ENCODE measurements around the gene CLDN18. TPM values are rescaled to one million over a fixed set of nuclear protein-coding genes. Genes with fewer than 3 reads are reported as not detected.

Gene CLDN18
- total RNA-seq, 1 experiment from 2014 or later = not detected

DNA sequence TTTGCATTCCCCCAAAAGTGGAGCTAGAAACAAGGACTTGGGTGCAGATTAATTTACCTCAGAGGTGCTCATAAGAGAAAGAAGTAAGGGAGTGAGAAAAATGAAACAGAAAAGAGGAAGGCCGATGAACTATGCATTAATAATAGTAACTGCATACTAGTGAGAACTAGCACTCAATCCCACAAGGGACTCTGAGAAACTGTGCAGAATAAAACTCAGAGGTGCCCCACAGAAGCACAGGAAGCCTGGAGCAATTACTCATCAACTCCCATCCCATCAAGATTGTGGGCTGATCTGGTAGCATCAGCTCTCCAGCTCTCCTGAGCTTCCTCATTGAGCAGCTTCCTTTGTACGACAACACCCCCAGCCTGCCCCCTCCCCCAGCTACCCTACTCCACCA, 50.8 kb downstream of the CLDN18 start:
- no peak for DNase-seq (ENCODE audit: extremely low read depth, low read depth)

DNA sequence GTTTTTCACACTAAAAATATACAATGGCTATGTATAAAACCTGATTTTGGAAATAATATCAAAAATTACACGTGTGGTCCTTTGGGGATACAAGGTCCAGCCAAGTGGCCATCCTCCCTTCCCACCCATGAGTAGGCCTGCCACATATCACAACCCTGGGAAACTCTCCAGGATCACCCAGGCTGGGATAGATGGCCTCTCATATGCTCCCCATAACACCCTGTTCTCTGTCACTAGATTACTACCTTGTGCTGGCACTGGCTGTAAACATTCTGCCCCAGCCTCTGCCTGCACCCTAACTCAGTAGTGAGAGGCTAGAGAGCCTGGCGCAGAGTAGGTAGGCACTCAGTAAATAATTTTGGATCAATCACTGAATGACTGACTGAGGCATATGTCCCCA, 52.1 kb downstream of the CLDN18 start:
- DNase-seq (ENCODE audit: extremely low read depth, low read depth) = no peak

DNA sequence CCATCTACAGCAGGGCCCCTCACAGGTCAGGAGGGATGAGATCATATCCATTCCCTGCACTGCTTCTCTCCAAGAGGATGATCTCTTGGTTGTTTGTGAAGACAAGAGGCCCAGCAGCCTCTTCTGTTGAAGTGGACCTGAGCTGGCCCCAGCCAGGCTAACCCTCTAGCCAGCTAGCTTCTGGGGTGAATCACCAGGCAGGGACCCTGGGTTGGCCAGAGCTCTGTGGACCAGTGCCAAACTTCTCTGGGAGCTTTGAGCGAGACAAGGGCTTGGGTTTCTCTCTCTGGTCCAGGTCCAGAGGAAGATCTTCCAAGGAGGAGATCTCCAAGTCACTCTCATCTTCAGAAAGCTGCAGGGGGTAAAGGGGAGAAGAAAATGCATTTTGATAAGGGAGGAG, 52.7 kb downstream of the CLDN18 start:
- DNase-seq (ENCODE audit: extremely low read depth, low read depth) = no peak

DNA sequence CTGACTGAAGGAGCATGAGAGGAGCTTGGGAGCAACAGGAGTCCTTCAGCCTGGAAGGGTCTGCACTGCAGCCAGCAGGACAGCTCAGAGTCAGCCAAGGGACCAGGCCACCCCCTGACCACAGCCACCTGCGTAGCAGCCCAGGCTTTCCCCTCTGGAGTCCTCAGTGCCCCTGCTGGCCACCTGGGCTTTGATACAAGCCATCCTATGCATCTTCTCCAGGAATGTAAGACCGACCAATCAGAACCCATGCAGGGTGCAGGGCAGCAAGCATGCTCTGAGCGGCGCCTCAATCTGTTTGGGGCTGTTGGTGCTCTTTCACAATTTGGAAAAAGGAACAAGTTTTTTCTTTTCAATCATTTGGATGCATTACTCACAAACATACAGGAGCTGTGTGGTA, 53.5 kb downstream of the CLDN18 start:
- no peak for DNase-seq (ENCODE audit: extremely low read depth, low read depth)

DNA sequence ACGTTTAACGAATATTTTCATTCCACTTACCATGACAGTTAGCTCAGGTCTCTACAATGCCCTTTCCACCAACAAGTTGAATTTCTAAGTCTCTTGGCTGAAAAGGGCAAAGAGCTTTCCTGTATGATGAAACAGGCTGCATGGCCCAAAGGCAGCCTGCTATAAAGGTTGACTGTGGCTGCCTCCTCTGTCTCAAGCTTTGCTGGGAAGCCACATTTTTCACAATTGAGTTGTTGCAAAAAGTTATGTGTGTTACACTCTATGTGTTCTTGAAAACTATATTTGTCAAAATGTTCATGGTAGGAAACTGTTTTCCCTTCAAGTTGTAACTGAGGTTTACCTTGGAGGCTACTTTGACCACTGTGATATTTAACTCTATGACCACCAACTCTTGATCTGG, 56.0 kb downstream of the CLDN18 start:
- no peak for DNase-seq (ENCODE audit: extremely low read depth, low read depth)

DNA sequence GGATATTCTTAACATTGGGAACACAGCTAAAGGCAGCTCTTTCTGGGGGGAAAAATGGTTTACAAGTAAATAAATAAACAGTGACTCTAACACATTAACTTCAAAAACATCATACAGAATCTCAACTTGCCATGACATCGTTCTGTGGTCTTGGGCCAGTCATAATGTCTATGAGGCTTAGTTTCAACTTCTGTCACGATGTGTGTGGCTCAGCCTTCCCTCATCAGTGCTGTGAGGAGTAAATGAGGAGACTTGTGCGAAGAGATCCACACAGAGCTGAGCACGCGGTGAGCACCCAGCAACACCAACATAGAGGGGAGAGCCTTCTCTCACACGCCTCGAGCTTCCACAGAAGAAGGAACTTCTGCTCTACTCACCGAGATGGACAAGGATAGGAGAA, 56.4 kb downstream of the CLDN18 start:
- no peak for DNase-seq (ENCODE audit: extremely low read depth, low read depth)

DNA sequence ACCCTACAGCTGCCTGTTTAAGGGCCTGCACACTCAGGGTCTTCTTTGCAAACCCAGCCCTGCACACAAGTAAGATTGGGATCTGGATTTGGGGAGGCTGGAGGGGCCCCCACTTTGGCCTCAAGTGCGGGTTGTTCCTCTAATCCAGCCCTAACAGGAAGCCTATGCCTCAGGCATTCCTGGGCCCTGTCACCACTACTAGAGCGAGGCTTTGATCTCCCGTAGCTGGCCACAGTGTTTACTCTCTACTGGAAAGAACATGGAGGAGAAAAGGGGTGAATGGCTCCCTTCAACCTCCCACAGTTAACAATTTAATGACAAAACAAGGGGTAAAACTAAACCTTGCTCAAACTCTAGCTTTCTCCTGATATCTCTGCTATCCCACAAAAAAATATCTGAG, 57.0 kb downstream of the CLDN18 start:
- DNase-seq (ENCODE audit: extremely low read depth, low read depth) = no peak

DNA sequence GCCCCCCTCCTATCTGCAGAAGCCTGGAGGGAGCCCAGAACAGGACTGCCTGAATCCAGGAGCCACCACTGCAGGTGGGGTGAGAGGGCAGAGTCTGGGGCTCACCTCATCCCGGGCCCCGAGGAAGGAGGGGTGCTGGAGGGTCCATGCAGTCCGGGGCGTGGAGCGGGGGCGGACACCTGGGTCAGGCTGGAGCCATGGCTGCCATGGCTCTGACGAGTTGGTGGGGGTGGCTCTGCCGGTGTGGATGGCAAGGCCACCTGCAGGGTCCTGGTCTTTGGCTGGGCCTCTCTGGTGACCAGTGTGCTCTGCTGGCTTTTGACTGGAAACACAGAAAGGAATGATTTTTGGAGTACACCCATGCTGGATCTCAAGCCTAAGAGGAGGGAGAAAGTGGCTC, 58.1 kb downstream of the CLDN18 start:
- no peak for DNase-seq (ENCODE audit: extremely low read depth, low read depth)

DNA sequence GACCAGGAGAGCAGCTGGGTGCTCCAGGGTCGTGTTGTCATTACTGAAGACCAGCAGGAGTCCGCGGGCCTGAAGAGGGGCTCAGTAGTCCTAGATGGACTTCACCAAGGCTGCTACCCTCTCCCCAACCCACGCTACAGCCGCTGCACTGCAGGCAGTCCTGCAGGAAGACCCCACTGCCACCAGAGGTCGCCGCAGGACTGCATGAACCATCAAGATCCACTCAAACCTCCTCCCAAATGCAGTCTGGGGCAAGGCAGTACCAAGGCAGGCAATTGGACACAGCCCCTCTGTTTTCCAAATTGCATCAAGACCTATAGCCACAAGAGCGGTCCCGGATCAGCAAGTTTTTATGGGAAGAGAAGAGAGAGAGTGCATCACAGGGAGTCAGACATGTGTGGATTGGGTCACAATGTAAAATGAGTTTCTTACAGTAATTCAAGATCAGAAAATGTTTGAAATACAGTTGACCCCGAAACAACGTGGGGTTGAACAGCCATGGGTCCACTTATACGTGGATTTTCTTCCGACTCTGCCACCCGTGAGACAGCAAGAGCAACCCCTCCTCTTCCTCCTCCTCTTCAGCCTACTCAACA, 58.7 kb downstream of the CLDN18 start:
- peak; percentile 59 for DNase-seq (ENCODE audit: extremely low read depth, low read depth)

DNA sequence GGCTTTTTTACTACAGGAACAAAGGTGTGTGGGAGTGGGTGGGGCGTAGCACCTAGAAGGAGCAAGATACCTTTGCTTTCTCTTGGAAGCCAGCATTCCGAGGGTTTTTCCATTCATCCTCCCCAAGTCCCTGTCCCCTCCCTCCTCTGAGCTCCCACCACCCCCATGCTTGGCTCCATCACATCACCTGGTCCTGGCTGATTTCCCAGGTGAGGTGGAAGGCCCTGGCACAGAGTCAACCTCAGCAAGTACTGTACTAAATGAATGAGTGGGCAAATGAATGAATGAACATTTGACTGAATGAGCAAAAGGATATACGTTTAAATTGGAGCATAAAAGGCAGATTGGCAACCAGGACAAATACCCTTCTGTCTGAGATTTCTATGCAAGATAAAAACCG, 60.0 kb downstream of the CLDN18 start:
- DNase-seq (ENCODE audit: extremely low read depth, low read depth) = no peak

DNA sequence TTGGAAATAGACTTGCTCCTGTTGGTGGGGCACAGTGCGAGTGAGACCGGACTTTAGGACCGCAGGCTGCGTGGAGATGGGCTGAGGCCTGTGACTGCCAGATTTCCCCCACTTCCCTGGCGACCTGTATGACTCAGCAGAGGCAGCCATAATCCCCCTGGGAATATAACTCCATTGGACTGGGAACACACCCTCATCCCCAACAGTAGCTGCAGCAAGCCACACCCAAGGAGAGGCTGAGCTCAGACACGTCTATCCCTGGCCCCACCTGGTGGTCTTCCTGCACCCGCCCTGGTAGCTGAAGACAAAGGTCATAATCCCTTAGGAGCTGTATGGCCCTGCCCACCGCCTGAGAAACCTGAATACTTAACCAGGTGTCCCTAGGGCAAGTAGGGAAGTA, 62.8 kb downstream of the CLDN18 start:
- no peak for DNase-seq (ENCODE audit: extremely low read depth, low read depth)

DNA sequence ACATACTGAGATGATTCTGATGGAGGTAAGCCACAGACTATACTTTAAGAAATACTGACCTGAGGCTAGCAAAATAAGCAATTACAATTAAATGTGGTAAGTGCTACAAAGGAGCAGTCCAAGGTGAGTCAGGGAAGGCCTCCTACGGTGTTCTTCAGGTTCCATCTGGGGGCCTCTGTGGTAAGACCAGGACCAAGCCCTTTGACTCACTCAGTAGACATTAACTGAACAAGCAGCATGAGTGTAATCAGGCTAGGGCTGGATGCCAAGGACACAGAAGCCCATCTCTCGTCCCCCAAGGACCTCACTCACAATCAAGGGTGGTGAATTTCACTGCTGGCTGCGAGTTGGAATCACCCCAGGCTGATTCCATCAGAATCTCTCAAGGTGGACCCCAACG, 68.1 kb downstream of the CLDN18 start:
- DNase-seq (ENCODE audit: extremely low read depth, low read depth) = no peak

DNA sequence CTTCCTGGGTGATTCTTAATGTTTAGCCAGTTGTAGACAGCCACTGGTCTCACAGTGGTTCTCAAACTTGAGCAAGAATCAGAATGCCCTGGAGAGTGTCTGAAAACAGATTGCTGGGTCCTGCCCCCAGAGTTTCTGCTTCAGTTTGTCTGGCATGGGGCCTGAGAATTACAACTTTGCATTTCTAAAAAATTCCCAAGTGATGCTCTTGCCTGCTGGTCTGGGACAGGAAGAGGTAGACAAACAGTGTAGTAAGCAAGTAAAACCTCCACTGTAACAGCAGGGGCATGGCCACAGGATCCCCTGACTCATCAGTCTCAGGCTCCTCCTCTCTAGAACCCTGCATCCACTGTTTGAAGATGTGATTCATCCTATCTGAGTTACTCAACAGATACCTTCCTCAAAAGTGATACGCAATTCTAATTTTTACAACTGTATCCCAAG, 69.0 kb downstream of the CLDN18 start:
- no peak for DNase-seq (ENCODE audit: extremely low read depth, low read depth)

DNA sequence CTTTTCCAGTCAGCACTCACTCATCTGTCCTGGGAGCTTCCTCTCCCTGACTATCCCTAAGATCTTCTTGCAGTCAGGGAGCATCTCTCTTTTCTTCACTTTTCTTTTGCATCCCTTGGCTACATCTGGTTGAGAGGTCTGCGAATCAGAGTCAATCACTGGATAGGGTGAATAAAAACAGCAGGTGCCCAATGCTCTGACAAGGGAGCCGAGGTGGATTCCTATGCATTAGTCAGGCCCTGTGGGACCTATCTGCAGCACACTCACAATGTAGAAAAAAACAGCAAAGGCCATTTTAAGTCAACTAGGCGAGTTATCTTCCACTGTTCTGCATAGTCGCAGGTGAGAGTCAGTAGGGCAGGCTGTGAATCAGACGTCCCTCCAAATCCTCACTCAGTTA, 69.9 kb downstream of the CLDN18 start:
- DNase-seq (ENCODE audit: extremely low read depth, low read depth) = no peak

DNA sequence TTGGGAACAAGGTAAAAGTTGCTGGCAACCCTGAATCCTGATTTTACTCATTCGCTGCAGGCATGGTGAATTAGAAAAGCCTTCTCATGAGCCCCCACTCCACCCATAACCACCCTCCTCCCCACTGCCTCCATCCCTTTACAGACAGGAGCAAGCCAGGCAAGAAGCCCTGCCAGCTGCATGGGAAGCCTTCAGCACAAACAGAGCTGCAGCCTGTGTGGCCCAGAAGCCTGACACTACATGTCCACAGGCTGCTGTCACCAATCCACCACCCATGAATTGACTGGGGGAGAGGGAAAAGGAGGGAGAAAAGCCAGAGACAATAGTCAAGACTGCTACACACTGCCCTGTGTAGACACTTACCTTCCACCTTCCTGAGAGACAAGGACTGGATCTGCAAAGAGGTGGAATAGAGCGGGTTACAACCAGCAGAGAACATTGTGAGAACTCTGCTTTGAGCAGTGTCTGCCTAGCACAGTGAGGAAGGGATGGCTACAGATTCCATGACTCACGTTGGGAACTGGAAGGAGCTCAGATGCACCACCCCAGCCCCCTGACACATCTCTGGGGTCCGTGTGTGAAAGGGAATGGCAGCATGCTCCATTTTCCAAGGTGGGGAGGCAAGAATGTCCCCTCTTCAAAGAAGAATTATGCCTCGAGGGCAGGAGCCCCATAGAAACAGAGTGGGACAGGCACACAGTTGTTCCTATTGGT, 71.6 kb downstream of the CLDN18 start:
- DNase-seq (ENCODE audit: extremely low read depth, low read depth) = no peak

DNA sequence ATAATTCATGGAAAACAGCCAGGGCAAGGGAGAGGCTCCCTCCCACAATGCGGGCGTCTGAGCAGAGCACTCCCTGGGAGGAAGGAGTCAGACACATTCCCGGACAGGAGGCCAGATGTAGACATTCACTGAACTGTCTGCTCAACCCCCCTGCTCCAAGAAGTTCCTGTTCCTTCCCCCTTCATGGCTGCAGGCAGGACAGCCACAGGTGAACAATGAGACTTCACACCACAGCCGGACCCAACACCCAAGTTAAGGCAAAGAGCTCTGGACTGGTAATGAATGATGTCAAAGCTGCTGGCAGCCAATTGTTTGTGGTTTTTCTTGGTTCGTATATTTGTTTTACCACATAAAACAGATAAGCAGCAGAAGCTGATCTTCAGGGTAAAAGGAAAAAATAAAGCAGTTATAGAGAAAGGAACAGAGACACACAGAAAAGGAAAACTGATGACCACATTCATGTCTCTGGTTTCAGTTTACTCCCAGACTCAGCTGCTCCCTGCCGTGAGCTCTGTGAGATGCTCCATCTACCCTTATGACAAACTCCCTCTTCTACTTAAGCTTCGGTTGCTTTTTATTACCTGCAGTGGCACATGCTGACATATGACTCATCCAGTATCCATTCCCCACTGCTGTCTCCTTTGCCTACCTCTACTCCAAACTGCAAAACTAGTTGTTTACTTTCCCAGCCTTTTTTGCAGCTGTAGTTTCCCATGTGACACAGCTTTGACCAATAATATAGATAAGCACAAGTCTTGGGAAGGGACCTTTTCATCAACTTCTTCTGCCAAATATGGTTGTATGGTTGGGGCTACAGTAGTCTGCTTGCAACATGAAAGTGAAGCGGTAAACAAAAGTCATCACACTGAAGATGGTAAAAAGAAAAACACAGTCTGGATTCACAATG, 72.4 kb downstream of the CLDN18 start:
- DNase-seq (ENCODE audit: extremely low read depth, low read depth) = no peak

DNA sequence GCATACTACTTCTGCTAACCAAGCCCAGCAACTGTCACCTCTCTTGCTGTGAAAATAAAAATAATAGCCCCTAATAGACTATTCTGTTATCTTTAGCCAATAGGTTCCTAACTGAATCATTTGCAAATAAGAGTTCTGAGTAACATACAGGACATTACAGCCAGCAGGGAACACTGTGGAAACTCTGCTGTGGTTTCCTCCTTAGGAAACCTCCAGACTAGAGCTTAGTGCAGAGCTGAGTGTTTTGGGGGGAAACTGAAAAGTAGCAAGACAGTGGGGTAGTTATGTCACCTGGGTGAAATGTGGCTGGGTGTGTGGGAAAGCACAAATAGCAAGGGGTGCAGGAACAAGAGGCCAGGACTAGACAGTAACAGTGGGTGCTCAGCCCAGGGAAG, 73.0 kb downstream of the CLDN18 start:
- no peak for DNase-seq (ENCODE audit: extremely low read depth, low read depth)

Other genes starting within 250 kb of the CLDN18 start
- not detected in 2 replicates for gene SOX14, start 245.8 kb upstream of the CLDN18 start, total RNA-seq (2014; rRNA removed; shearing (Covaris generic))
- gene DZIP1L, start 105.4 kb downstream of the CLDN18 start, total RNA-seq (2014; rRNA removed; shearing (Covaris generic)) = 2.5 and 4.7 TPM in 2 replicates
- not detected in 2 replicates for gene A4GNT, start 122.2 kb downstream of the CLDN18 start, total RNA-seq (2014; rRNA removed; shearing (Covaris generic))
- gene DBR1, start 164.8 kb downstream of the CLDN18 start, total RNA-seq (2014; rRNA removed; shearing (Covaris generic)) = 14.0 and 14.8 TPM in 2 replicates
- 13.9 and 18.4 TPM in 2 replicates for gene ARMC8, start 177.1 kb downstream of the CLDN18 start, total RNA-seq (2014; rRNA removed; shearing (Covaris generic))

Measured in NCI-H460 (cell line).